ENCODE results near the gene PPARD.

DNA sequence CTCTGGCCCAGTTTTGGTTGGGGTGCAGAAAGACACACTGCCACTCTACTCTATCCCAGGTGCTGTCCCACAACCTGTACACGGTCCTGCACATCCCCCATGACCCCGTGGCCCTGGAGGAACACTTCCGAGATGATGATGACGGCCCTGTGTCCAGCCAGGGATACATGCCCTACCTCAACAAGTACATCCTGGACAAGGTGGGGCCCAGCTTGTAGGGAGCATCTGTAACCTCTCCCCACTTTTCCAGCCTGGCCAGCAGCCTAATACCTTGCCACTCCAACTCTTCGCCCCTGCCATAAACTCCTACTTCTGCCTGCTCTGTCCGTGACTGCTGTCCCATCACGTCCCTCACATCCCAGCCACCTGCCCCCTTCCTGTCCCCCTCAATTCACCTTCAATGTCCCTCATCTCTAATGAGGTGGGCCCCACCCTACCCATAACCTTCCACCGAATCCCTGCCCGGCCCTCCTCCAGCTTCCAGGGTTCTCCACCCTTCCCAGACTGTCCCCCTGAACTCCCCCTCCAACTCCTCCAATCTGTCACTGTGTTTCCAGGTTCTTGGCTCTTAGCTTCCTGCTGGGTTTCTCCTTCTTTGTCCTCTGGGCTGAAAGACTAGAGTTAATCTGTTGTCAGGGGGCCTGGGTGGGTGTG, 32.6 kb upstream of the PPARD start:
- no peak for TF ChIP-seq EZH2 (IDR thresholded peaks at IDR 0.05; ENCODE audit: borderline replicate concordance, low read depth, low read length, poor library complexity, severe bottlenecking)
- TF ChIP-seq, protein P1, sequence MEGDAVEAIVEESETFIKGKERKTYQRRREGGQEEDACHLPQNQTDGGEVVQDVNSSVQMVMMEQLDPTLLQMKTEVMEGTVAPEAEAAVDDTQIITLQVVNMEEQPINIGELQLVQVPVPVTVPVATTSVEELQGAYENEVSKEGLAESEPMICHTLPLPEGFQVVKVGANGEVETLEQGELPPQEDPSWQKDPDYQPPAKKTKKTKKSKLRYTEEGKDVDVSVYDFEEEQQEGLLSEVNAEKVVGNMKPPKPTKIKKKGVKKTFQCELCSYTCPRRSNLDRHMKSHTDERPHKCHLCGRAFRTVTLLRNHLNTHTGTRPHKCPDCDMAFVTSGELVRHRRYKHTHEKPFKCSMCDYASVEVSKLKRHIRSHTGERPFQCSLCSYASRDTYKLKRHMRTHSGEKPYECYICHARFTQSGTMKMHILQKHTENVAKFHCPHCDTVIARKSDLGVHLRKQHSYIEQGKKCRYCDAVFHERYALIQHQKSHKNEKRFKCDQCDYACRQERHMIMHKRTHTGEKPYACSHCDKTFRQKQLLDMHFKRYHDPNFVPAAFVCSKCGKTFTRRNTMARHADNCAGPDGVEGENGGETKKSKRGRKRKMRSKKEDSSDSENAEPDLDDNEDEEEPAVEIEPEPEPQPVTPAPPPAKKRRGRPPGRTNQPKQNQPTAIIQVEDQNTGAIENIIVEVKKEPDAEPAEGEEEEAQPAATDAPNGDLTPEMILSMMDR (conservative IDR thresholded peaks at IDR 0.05; ENCODE audit: low read depth, low read length): no peak

Measured in A673 (cell line).